ENCODE measurements around the gene SRPK2. TPM values are rescaled to one million over a fixed set of nuclear protein-coding genes. Genes with fewer than 3 reads are reported as not detected.

The SRPK2 gene
- total and polyA plus RNA-seq, 2 of the 8 experiments (the other 6 are each of a cell fraction or from before 2014, with no cell fraction given), result 10.0 to 47.1 TPM

DNA sequence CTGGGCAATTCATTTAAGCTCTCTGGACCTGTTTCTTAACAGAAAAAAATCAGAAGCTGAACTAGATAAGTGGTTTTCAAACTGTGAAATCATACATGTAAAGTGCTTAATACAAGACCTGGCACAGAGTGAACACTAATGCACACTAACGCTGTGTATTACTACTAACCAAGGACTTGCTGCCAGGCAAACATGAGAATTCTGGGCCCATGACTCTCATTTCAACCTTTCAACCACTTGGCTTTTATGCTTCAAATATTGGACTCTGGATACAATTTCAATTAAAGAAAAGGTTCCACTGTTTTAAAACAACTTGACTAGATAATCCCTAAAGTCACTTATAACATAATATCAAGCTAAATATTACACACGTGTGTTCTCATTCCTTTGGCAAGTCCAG lies 73.4 kb downstream of the SRPK2 start:
- Histone ChIP-seq H3K79me2 (ENCODE audit: control insufficient read depth in 1 of 2, insufficient read depth in 2 of 2, low read length in 2 of 2) (peaks cover 0 to 82% of the 10 kb centered on the region in 2 experiments; a peak in 3 of 4 replicates), H3K56ac (replicated peaks; ENCODE audit: insufficient read length, low read depth, low read length) (no peak overlapping the region), H4K20me1 (replicated peaks in 1 of 2; ENCODE audit: control insufficient read depth in 1 of 2, insufficient read depth in 2 of 2, low read length in 2 of 2) (peaks cover 0 to 2% of the 10 kb centered on the region in 2 experiments), H3K9ac (replicated peaks in 1 of 4; ENCODE audit: extremely low read depth in 1 of 4, low read depth in 3 of 4, low read length in 3 of 4) (no peak overlapping the region), H3K18ac (ENCODE audit: extremely low read depth, low read length) (no peak overlapping the region), H3K27me3 (replicated peaks in 1 of 4; ENCODE audit: control insufficient read depth in 3 of 4, extremely low read depth in 1 of 4, insufficient read depth in 3 of 4, low read length in 3 of 4) (no peaks in the 10 kb centered on the region), H2BK15ac (ENCODE audit: low read length) (no peak overlapping the region), H2AFZ (ENCODE audit: low read length) (no peak overlapping the region), H4K8ac (ENCODE audit: extremely low read depth, insufficient read depth, low read length) (no peak overlapping the region), H3K4me2 (ENCODE audit: insufficient read depth in 1 of 2, low read depth in 2 of 2, low read length in 2 of 2) (no peak overlapping the region), H3K14ac (ENCODE audit: insufficient read length) (no peak overlapping the region), H3K4me3 (ENCODE audit: extremely low read depth in 1 of 4, insufficient read depth in 2 of 4, low read depth in 3 of 4, low read length in 4 of 4) (no peak overlapping the region), H2BK120ac (replicated peaks; ENCODE audit: low read depth, low read length) (no peak overlapping the region), H3K27ac (ENCODE audit: low read depth, low read length) (no peak overlapping the region), H3K23ac (ENCODE audit: insufficient read length) (no peak overlapping the region), H4K91ac (replicated peaks; ENCODE audit: insufficient read length, low read length) (no peak overlapping the region), H3K79me1 (ENCODE audit: low read depth, low read length) (peaks cover 2% of the 10 kb centered on the region; the same call in 1 of the 2 replicates), H3K4ac (replicated peaks; ENCODE audit: insufficient read length, low read depth, low read length) (no peak overlapping the region), H3K36me3 (ENCODE audit: control insufficient read depth in 2 of 4, insufficient read depth in 4 of 4, low read length in 3 of 4) (no peaks in the 10 kb centered on the region), H4K5ac (ENCODE audit: insufficient read length, low read depth, low read length) (no peak overlapping the region), H3K23me2 (ENCODE audit: low read depth, low read length) (no peaks in the 10 kb centered on the region), H3K9me3 (ENCODE audit: insufficient read depth in 2 of 2, low read depth in 1 of 2, low read length in 1 of 2) (no peaks in the 10 kb centered on the region), H3K4me1 (replicated peaks in 1 of 4; ENCODE audit: control insufficient read depth in 3 of 4, insufficient read depth in 4 of 4, low read length in 3 of 4) (peaks cover 0 to 3% (median 0%) of the 10 kb centered on the region in 4 experiments; a peak in 2 of 7 replicates), H2BK20ac (ENCODE audit: low read length) (no peak overlapping the region), H2BK12ac (ENCODE audit: low read depth, low read length) (no peak overlapping the region), H2BK5ac (ENCODE audit: low read depth, low read length) (no peak overlapping the region), H2AK5ac (ENCODE audit: low read depth, low read length) (no peak overlapping the region)
- FAIRE-seq (no peak), DNase-seq (ENCODE audit: low read depth in 1 of 2, low spot score in 2 of 2) (no peak)
- TF ChIP-seq TCF12 (IDR thresholded peaks at IDR 0.05; ENCODE audit: low read depth, low read length), result no peak
- no peak for TF ChIP-seq NRF1 (IDR thresholded peaks at IDR 0.05; ENCODE audit: low read depth, low read length)
- TF ChIP-seq SAP30 (IDR thresholded peaks at IDR 0.05; ENCODE audit: insufficient read depth, insufficient replicate concordance, low read length), result no peak
- no peak for TF ChIP-seq RBBP5 (IDR thresholded peaks at IDR 0.05; ENCODE audit: borderline replicate concordance, low read depth, low read length)
- TF ChIP-seq BACH1 (IDR thresholded peaks at IDR 0.05; ENCODE audit: low read length), result no peak
- no peak for TF ChIP-seq EP300 (IDR thresholded peaks at IDR 0.05; ENCODE audit: borderline replicate concordance in 1 of 2, low read depth in 2 of 2, low read length in 2 of 2)
- POLR2A ChIA-PET (ENCODE audit: partially characterized antibody), result no interaction called here
- CTCF ChIA-PET (ENCODE audit: partially characterized antibody), result no interaction called here
- 90% methylated on average over 2 of the region's 2 CpGs; no CpG with 5 or more reads in 1 of the 2 experiments for WGBS, 2 experiments (ENCODE audit: extremely low coverage in 1 of 2, insufficient coverage in 1 of 2, insufficient read length in 1 of 2, insufficient replicate concordance in 2 of 2, low coverage in 1 of 2, low lambda C conversion rate in 2 of 2, missing lambda C conversion rate in 1 of 2)
